ENCODE measurements around the gene EML5. TPM values are rescaled to one million over a fixed set of nuclear protein-coding genes. Genes with fewer than 3 reads are reported as not detected.

Gene EML5
- total RNA-seq, 1 experiment from 2014 or later, result 1.8 TPM

- Histone ChIP-seq H3K36me3 (ENCODE audit: control insufficient read depth in 1 of 2, insufficient read depth in 2 of 2, low read length in 2 of 2) (no peaks in the 10 kb centered on the region), H3K4me3 (replicated peaks in 1 of 2; ENCODE audit: low read depth in 1 of 2, low read length in 2 of 2) (peak overlapping the region; percentile 81 to 86), H3K27ac (ENCODE audit: low read depth, low read length) (peak overlapping the region; percentile 73), H3K27me3 (ENCODE audit: insufficient read depth, low read length) (no peaks in the 10 kb centered on the region), H3K9ac (ENCODE audit: low read length) (peak overlapping the region; percentile 82), H3K4me2 (ENCODE audit: low read length) (peak overlapping the region; percentile 82), H3K4me1 (ENCODE audit: control insufficient read depth in 1 of 2, insufficient read depth in 2 of 2, low read length in 2 of 2) (peaks cover 0 to 11% of the 10 kb centered on the region in 2 experiments; a peak in 1 of 4 replicates), H2AFZ (ENCODE audit: low read depth, low read length, poor library complexity, severe bottlenecking) (peak overlapping the region; percentile 94), H4K20me1 (ENCODE audit: insufficient read depth) (no peaks in the 10 kb centered on the region), H3K9me2 (ENCODE audit: insufficient read depth) (no peaks in the 10 kb centered on the region), H3K9me3 (ENCODE audit: control insufficient read depth in 1 of 2, insufficient read depth in 1 of 2, low read depth in 1 of 2, low read length in 2 of 2) (no peaks in the 10 kb centered on the region), H3K79me2 (ENCODE audit: insufficient read depth, low read length) (no peaks in the 10 kb centered on the region)
- peak; percentile 5; the same call in 1 of the 2 replicates for ATAC-seq
- ChIA-PET RAD21 (ENCODE audit: low non-redundant PET in 1 of 2, low total read pairs in 2 of 2, uncharacterized antibody in 2 of 2, unreplicated experiment in 2 of 2) (no interaction called here), POLR2A (interaction anchor here (0.7 kb wide), 2 partner anchors 14 to 31 kb away, joined by 3 to 4 read pairs; partner anchors contain the start of gene EML5), CTCF (interaction anchor here (1.1 kb wide), 1 partner anchor 157 kb away, joined by 3 read pairs; no protein-coding TSS in a partner anchor)
- BruUV-seq (replicated peaks), result no TSS peak
- TF ChIP-seq, protein P1, sequence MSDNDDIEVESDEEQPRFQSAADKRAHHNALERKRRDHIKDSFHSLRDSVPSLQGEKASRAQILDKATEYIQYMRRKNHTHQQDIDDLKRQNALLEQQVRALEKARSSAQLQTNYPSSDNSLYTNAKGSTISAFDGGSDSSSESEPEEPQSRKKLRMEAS (IDR thresholded peaks at IDR 0.05), result 0 out of 2 replicates have a peak, but pooled peaks have one; percentile 5
- no peak for TF ChIP-seq JUND (IDR thresholded peaks at IDR 0.05)
- DNase-seq (ENCODE audit: low read depth, low spot score), result no peak
- intact Hi-C loops (cut with micrococcal nuclease), result no loop called here
Observed at GRCh38 chr14:88823968-88824313, 31.2 kb upstream of the EML5 start.

- CTCF ChIA-PET, result no interaction called here
- POLR2A ChIA-PET, result no interaction called here
- Histone ChIP-seq H3K4me3 (replicated peaks in 1 of 2; ENCODE audit: low read depth in 1 of 2, low read length in 2 of 2) (no peak overlapping the region), H3K27ac (ENCODE audit: low read depth, low read length) (no peak overlapping the region), H3K9ac (ENCODE audit: low read length) (no peak overlapping the region), H3K36me3 (ENCODE audit: control insufficient read depth in 1 of 2, insufficient read depth in 2 of 2, low read length in 2 of 2) (no peaks in the 10 kb centered on the region), H3K9me2 (ENCODE audit: insufficient read depth) (no peaks in the 10 kb centered on the region), H3K79me2 (ENCODE audit: insufficient read depth, low read length) (no peaks in the 10 kb centered on the region), H3K4me2 (ENCODE audit: low read length) (no peak overlapping the region), H3K9me3 (ENCODE audit: control insufficient read depth in 1 of 2, insufficient read depth in 1 of 2, low read depth in 1 of 2, low read length in 2 of 2) (no peaks in the 10 kb centered on the region), H3K27me3 (ENCODE audit: insufficient read depth, low read length) (no peaks in the 10 kb centered on the region), H2AFZ (ENCODE audit: low read depth, low read length, poor library complexity, severe bottlenecking) (no peak overlapping the region), H3K4me1 (ENCODE audit: control insufficient read depth in 1 of 2, insufficient read depth in 2 of 2, low read length in 2 of 2) (peaks cover 0 to 11% of the 10 kb centered on the region in 2 experiments; a peak in 1 of 4 replicates), H4K20me1 (ENCODE audit: insufficient read depth) (no peaks in the 10 kb centered on the region)
- ATAC-seq, result no peak
- DNase-seq (ENCODE audit: low read depth, low spot score), result no peak
- no peak for TF ChIP-seq CBX3 (IDR thresholded peaks at IDR 0.05; ENCODE audit: low read depth)
- no peak for TF ChIP-seq ELF1 (IDR thresholded peaks at IDR 0.05; ENCODE audit: borderline replicate concordance, low read depth)
- TF ChIP-seq EGR1 (IDR thresholded peaks at IDR 0.05; ENCODE audit: low read depth), result no peak
- TF ChIP-seq SP1 (IDR thresholded peaks at IDR 0.05; ENCODE audit: low read depth), result no peak
- no peak for TF ChIP-seq EZH2phosphoT487 (IDR thresholded peaks at IDR 0.05; ENCODE audit: borderline replicate concordance)
- TF ChIP-seq, protein P1 (IDR thresholded peaks at IDR 0.05), result no peak
- no peak for TF ChIP-seq TCF7L2 (IDR thresholded peaks at IDR 0.05; ENCODE audit: borderline replicate concordance, extremely low read depth, insufficient read depth, insufficient read length)
- TF ChIP-seq, protein P2, sequence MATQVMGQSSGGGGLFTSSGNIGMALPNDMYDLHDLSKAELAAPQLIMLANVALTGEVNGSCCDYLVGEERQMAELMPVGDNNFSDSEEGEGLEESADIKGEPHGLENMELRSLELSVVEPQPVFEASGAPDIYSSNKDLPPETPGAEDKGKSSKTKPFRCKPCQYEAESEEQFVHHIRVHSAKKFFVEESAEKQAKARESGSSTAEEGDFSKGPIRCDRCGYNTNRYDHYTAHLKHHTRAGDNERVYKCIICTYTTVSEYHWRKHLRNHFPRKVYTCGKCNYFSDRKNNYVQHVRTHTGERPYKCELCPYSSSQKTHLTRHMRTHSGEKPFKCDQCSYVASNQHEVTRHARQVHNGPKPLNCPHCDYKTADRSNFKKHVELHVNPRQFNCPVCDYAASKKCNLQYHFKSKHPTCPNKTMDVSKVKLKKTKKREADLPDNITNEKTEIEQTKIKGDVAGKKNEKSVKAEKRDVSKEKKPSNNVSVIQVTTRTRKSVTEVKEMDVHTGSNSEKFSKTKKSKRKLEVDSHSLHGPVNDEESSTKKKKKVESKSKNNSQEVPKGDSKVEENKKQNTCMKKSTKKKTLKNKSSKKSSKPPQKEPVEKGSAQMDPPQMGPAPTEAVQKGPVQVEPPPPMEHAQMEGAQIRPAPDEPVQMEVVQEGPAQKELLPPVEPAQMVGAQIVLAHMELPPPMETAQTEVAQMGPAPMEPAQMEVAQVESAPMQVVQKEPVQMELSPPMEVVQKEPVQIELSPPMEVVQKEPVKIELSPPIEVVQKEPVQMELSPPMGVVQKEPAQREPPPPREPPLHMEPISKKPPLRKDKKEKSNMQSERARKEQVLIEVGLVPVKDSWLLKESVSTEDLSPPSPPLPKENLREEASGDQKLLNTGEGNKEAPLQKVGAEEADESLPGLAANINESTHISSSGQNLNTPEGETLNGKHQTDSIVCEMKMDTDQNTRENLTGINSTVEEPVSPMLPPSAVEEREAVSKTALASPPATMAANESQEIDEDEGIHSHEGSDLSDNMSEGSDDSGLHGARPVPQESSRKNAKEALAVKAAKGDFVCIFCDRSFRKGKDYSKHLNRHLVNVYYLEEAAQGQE (IDR thresholded peaks at IDR 0.05; ENCODE audit: low read depth), result no peak
- no peak for TF ChIP-seq ZNF274 (IDR thresholded peaks at IDR 0.05; ENCODE audit: low read depth, low read length)
- no peak for TF ChIP-seq CEBPB (IDR thresholded peaks at IDR 0.05; ENCODE audit: low read depth)
- TF ChIP-seq FOSL1 (IDR thresholded peaks at IDR 0.05; ENCODE audit: low read depth), result no peak
- TF ChIP-seq, protein P3, sequence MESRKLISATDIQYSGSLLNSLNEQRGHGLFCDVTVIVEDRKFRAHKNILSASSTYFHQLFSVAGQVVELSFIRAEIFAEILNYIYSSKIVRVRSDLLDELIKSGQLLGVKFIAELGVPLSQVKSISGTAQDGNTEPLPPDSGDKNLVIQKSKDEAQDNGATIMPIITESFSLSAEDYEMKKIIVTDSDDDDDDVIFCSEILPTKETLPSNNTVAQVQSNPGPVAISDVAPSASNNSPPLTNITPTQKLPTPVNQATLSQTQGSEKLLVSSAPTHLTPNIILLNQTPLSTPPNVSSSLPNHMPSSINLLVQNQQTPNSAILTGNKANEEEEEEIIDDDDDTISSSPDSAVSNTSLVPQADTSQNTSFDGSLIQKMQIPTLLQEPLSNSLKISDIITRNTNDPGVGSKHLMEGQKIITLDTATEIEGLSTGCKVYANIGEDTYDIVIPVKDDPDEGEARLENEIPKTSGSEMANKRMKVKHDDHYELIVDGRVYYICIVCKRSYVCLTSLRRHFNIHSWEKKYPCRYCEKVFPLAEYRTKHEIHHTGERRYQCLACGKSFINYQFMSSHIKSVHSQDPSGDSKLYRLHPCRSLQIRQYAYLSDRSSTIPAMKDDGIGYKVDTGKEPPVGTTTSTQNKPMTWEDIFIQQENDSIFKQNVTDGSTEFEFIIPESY (IDR thresholded peaks at IDR 0.05; ENCODE audit: extremely low read depth, insufficient replicate concordance, low read length), result no peak
- TF ChIP-seq SIN3A (IDR thresholded peaks at IDR 0.05; ENCODE audit: low read depth), result no peak
- TF ChIP-seq POLR2A (IDR thresholded peaks at IDR 0.05; ENCODE audit: borderline replicate concordance, extremely low read depth, insufficient read depth, insufficient read length), result no peak
- intact Hi-C loops (cut with micrococcal nuclease), result no loop called here
- RAD21 ChIA-PET (ENCODE audit: low non-redundant PET in 1 of 2, low total read pairs in 2 of 2, uncharacterized antibody in 2 of 2, unreplicated experiment in 2 of 2), result no interaction called here
- no TSS peak for BruUV-seq (replicated peaks)
Observed at GRCh38 chr14:88821888-88822287, 29.1 kb upstream of the EML5 start.
